B cell (primary cell): ENCODE results near the gene PRUNE1. TPM values are rescaled to one million over a fixed set of nuclear protein-coding genes. Genes with fewer than 3 reads are reported as not detected.
A peak's percentile ranks its signal among the peaks of the same experiment; 100 is the strongest.

Experiments
- ATAC-seq: fragments of 200-7000 bp; cut with Tn5 transposase; one replicate; pipeline ENCODE4 v1.10.0; 2021; ENCODE audit warnings: low read depth, mild to moderate bottlenecking, moderate number of reproducible peaks, moderate library complexity
- CTCF ChIA-PET: fragments of 350-600 bp; sonication (Branson Sonifier 250); formaldehyde crosslinking; loops from one replicate; lab custom pipeline; 2021; ENCODE audit warnings: antibody characterized with exemption, inconsistent platforms; lab: Charles Lee
- POLR2A ChIA-PET: fragments of 350-600 bp; sonication (Branson Sonifier 250); formaldehyde crosslinking; loops from one replicate; lab custom pipeline; 2021; ENCODE audit warnings: antibody characterized with exemption; lab: Charles Lee
- DNase-seq: peaks from one replicate; pipeline ENCODE4 v3.0.0; 2013
- H2AFZ ChIP-seq: 2 replicates; pipeline ENCODE4 v1.6.1; 2012; ENCODE audit warnings: mild to moderate bottlenecking, low read depth, low read length; ENCODE audit not compliant: insufficient read depth, poor library complexity, severe bottlenecking
- H3K27ac ChIP-seq, 2 donors: 1 replicate in 1 of 2; 2 replicates in 1 of 2; pipeline ENCODE4 v1.5.1; 2012 to 2013; ENCODE audit warnings: low read length in 2 of 2, mild to moderate bottlenecking in 2 of 2, moderate library complexity in 1 of 2
- H3K27me3 ChIP-seq, 4 experiments: fragments of 200-600 bp in 1 of 4; sonication (generic) in 1 of 4; replicated peaks in 1 of 4; 1 replicate in 2 of 4; 2 replicates in 2 of 4; pipeline versions ENCODE4 v1.6.1 to v1.7.0; 2013 to 2016; ENCODE audit warnings: low read length in 3 of 4, mild to moderate bottlenecking in 2 of 4, mixed read lengths in 1 of 4, moderate library complexity in 1 of 4; ENCODE audit not compliant: insufficient read depth in 4 of 4, control insufficient read depth in 3 of 4; ENCODE audit errors: control extremely low read depth in 1 of 4
- H3K36me3 ChIP-seq, 2 experiments: replicated peaks in 1 of 2; 1 replicate in 1 of 2; 2 replicates in 1 of 2; pipeline versions ENCODE4 v1.6.1 to v1.7.1; 2013; ENCODE audit warnings: low read length in 1 of 2; ENCODE audit not compliant: insufficient read depth in 2 of 2, control insufficient read depth in 1 of 2; ENCODE audit errors: control extremely low read depth in 1 of 2, extremely low read depth in 1 of 2
- H3K4me1 ChIP-seq, 2 donors: fragments of 200-600 bp in 1 of 2; sonication (generic) in 1 of 2; 1 replicate in 1 of 2; 2 replicates in 1 of 2; pipeline versions ENCODE4 v1.5.1 to v1.6.1; 2013 to 2017; ENCODE audit warnings: low read length in 2 of 2; ENCODE audit not compliant: control insufficient read depth in 2 of 2, insufficient read depth in 2 of 2
- H3K4me2 ChIP-seq: replicated peaks from 2 replicates; pipeline ENCODE3; 2012; ENCODE audit warnings: mild to moderate bottlenecking, low read depth, low read length; ENCODE audit not compliant: poor library complexity, severe bottlenecking
- H3K4me3 ChIP-seq, 5 experiments: fragments of 200-600 bp in 1 of 5; sonication (generic) in 1 of 5; 1 replicate in 3 of 5; 2 replicates in 2 of 5; pipeline versions ENCODE4 v1.5.1 to v1.7.0; 2011 to 2016; ENCODE audit warnings: low read length in 4 of 5, mild to moderate bottlenecking in 4 of 5, low read depth in 2 of 5, control low read depth in 1 of 5, moderate library complexity in 1 of 5; ENCODE audit not compliant: insufficient read depth in 1 of 5; ENCODE audit errors: control extremely low read depth in 1 of 5, extremely low read depth in 1 of 5
- H3K79me2 ChIP-seq: fragments of 200-600 bp; sonication (generic); one replicate; pipeline ENCODE4 v1.6.0; 2016; ENCODE audit warnings: low read length; ENCODE audit not compliant: control insufficient read depth, insufficient read depth
- H3K9ac ChIP-seq: fragments of 200-600 bp; sonication (generic); 2 replicates; pipeline ENCODE4 v1.6.1; 2017; ENCODE audit warnings: mild to moderate bottlenecking, low read length, moderate library complexity
- H3K9me3 ChIP-seq, 3 donors: one replicate each; pipeline versions ENCODE4 v1.6.1 to v1.7.1; 2013; ENCODE audit warnings: low read length in 2 of 3; ENCODE audit not compliant: control insufficient read depth in 2 of 3, insufficient read depth in 1 of 3; ENCODE audit errors: control extremely low read depth in 1 of 3
- H4K20me1 ChIP-seq: 2 replicates; pipeline ENCODE4 v1.6.0; 2012; ENCODE audit warnings: mild to moderate bottlenecking, low read length; ENCODE audit not compliant: insufficient read depth, control insufficient read depth, poor library complexity, severe bottlenecking
- H3K27ac Mint-ChIP-seq: one replicate; pipeline ENCODE4 v1.8.0; 2021; ENCODE audit warnings: mixed read lengths
- H3K27me3 Mint-ChIP-seq: one replicate; pipeline ENCODE4 v1.8.0; 2021; ENCODE audit warnings: mixed read lengths
- H3K4me1 Mint-ChIP-seq: one replicate; pipeline ENCODE4 v1.8.0; 2021; ENCODE audit warnings: mixed read lengths
- H3K4me3 Mint-ChIP-seq: one replicate; pipeline ENCODE4 v1.8.0; 2021; ENCODE audit warnings: mixed read lengths
- H3K9me3 Mint-ChIP-seq: one replicate; pipeline ENCODE4 v1.8.0; 2022; ENCODE audit warnings: mixed read lengths; ENCODE audit not compliant: insufficient read depth
- CTCF ChIP-seq: fragments of 200-600 bp; IDR thresholded peaks from one replicate; pipeline ENCODE4 v1.8.0; 2022; ENCODE audit warnings: antibody characterized with exemption, mild to moderate bottlenecking
- EZH2 ChIP-seq: IDR thresholded peaks from 2 replicates; pipeline ENCODE4 v1.6.1; 2012; ENCODE audit warnings: borderline replicate concordance, low read depth, mild to moderate bottlenecking, moderate library complexity, low read length; ENCODE audit not compliant: insufficient read depth, poor library complexity, severe bottlenecking
- WGBS: methylation state at CpG from one replicate; pipeline ENCODE4 v1.1.5; 2013; ENCODE audit warnings: missing lambda C conversion rate; ENCODE audit not compliant: insufficient coverage; 5-methylcytosine and 5-hydroxymethylcytosine counted together
- intact Hi-C: fragments of 100-400 bp; cut with micrococcal nuclease; formaldehyde crosslinking; loops from one replicate; pipeline ENCODE4 v1.10.0; 2022
- polyA plus RNA-seq: library from polyadenylated mRNA; depleted of rRNA; stranded (reverse); fragments of >200 nt; gene quantifications from 2 replicates; pipeline ENCODE4 v1.2.3, GENCODE V29; 2012
- total RNA-seq, 2 donors: library from RNA; stranded (reverse); fragments of 120-200 nt in 1 of 2; gene quantifications; 1 replicate in 1 of 2; 2 replicates in 1 of 2; pipeline versions ENCODE4 v1.2.3 to v1.2.4, GENCODE V29; 2013 to 2022

Gene PRUNE1
- total and polyA plus RNA-seq, 2 donors (not counting 1 experiment from before 2014, with no cell fraction given): 15.9 to 21.3 TPM

GRCh38 chr1:151007853-151008243, 401 bp upstream of the PRUNE1 start:
- Histone ChIP-seq H4K20me1 (no peaks in the 10 kb centered on the region), H2AFZ (peak overlapping the region; percentile 99), H3K36me3 (peaks cover under 1 to 3% of the 10 kb centered on the region in 2 experiments), H3K4me1 (peaks cover 44 to 59% of the 10 kb centered on the region in 2 donors), H3K4me3 (peak overlapping the region; percentile 74 to 98 (median 85)), H3K9me3 (no peaks in the 10 kb centered on the region), H3K9ac (peak overlapping the region; percentile 98), H3K27me3 (no peaks in the 10 kb centered on the region), H3K27ac (peak overlapping the region; percentile 82 to 95), H3K79me2 (peaks cover 61% of the 10 kb centered on the region), H3K4me2 (peak overlapping the region; percentile 97)
- Mint-ChIP-seq H3K4me3 (peak overlapping the region; percentile 90), H3K9me3 (no peaks in the 10 kb centered on the region), H3K27me3 (no peaks in the 10 kb centered on the region), H3K4me1 (peaks cover 71% of the 10 kb centered on the region), H3K27ac (peak overlapping the region; percentile 94)
- DNase-seq: no peak
- ChIA-PET CTCF (interaction anchor here (2.4 to 4.0 kb wide), 2 partner anchors 11 to 63 kb away, joined by 8 to 63 read pairs; partner anchors contain the start of gene GABPB2), POLR2A (interaction anchor here (0.7 kb wide), 2 partner anchors 62 to 160 kb away, joined by 3 to 5 read pairs; no protein-coding TSS in a partner anchor)
- WGBS: 59% methylated on average over 2 of the region's 4 CpGs
- TF ChIP-seq CTCF: no peak
- no peak for TF ChIP-seq EZH2
- no peak for ATAC-seq
- intact Hi-C loops: loop anchor here (1.0 to 5.0 kb wide), 8 partner anchors 12 to 772 kb away; partner anchors contain the start of genes ANP32E, CDC42SE1, GABPB2 and LYSMD1

- WGBS: 67% methylated on average over 2 of the region's 3 CpGs
- Histone ChIP-seq H3K79me2 (peaks cover 73% of the 10 kb centered on the region), H3K4me3 (peak overlapping the region; percentile 74 to 98 (median 85)), H3K27ac (peak overlapping the region in 1 of 2 donors; percentile 95), H3K4me2 (peak overlapping the region; percentile 97), H3K9me3 (no peaks in the 10 kb centered on the region), H2AFZ (peak overlapping the region; percentile 99), H3K9ac (peak overlapping the region; percentile 98), H3K27me3 (no peaks in the 10 kb centered on the region), H3K4me1 (peaks cover 39 to 49% of the 10 kb centered on the region in 2 donors), H3K36me3 (peaks cover 3 to 10% of the 10 kb centered on the region in 2 experiments), H4K20me1 (no peaks in the 10 kb centered on the region)
- H3K4me3 Mint-ChIP-seq: peak overlapping the region; percentile 90
- no peaks in the 10 kb centered on the region for H3K9me3 Mint-ChIP-seq
- DNase-seq (no peak), ATAC-seq (no peak)
- H3K27ac Mint-ChIP-seq: peak overlapping the region; percentile 94
- intact Hi-C loops: loop anchor here (5.0 kb wide), 1 partner anchor 447 kb away; no protein-coding TSS in a partner anchor
- H3K27me3 Mint-ChIP-seq: no peaks in the 10 kb centered on the region
- POLR2A ChIA-PET: interaction anchor here (0.5 to 1.5 kb wide), 2 partner anchors 51 to 1081 kb away, joined by 3 to 4 read pairs; partner anchors contain the start of gene MLLT11
- H3K4me1 Mint-ChIP-seq: peaks cover 64% of the 10 kb centered on the region
- CTCF ChIA-PET: interaction anchor here (0.8 kb wide), 1 partner anchor 15 kb away, joined by 3 read pairs; no protein-coding TSS in a partner anchor
- TF ChIP-seq EZH2 (no peak), CTCF (no peak)
These were observed 948 bp downstream of the PRUNE1 start for GRCh38 chr1:151009206-151009587.
